Heart right ventricle (tissue), 16 donors: ENCODE results near the gene TRPV4. TPM values are rescaled to one million over a fixed set of nuclear protein-coding genes. Genes with fewer than 3 reads are reported as not detected.

Experiments used
- ATAC-seq, 8 donors: fragments of 200-7000 bp; cut with Tn5 transposase; one replicate each; pipeline ENCODE4 v1.9.1; 2020; ENCODE audit warnings: mild to moderate bottlenecking in 8 of 8, moderate library complexity in 8 of 8, moderate number of reproducible peaks in 1 of 8
- DNase-seq, 2 donors: peaks; one replicate each; pipeline ENCODE4 v3.0.0-alpha.2; 2020
- H3K27ac ChIP-seq, 10 donors: fragments of 200-600 bp; sonication (generic) in 2 of 10; one replicate each; pipeline versions ENCODE4 v1.5.0 to v1.8.0; 2020 to 2022; ENCODE audit warnings: mild to moderate bottlenecking in 3 of 10
- H3K27me3 ChIP-seq, 7 donors: fragments of 200-600 bp; one replicate each; pipeline ENCODE4 v1.8.0; 2021 to 2022; ENCODE audit warnings: mild to moderate bottlenecking in 2 of 7
- H3K36me3 ChIP-seq, 9 donors: fragments of 200-600 bp; sonication (generic) in 1 of 9; one replicate each; pipeline versions ENCODE4 v1.5.0 to v1.8.0; 2020 to 2022; ENCODE audit warnings: mild to moderate bottlenecking in 2 of 9
- H3K4me1 ChIP-seq, 9 donors: fragments of 200-600 bp; sonication (generic) in 1 of 9; one replicate each; pipeline versions ENCODE4 v1.5.0 to v1.8.0; 2020 to 2022; ENCODE audit warnings: mild to moderate bottlenecking in 4 of 9
- H3K4me3 ChIP-seq, 10 donors: fragments of 200-600 bp; sonication (generic) in 2 of 10; one replicate each; pipeline versions ENCODE4 v1.5.0 to v1.8.0; 2020 to 2022; ENCODE audit warnings: mild to moderate bottlenecking in 7 of 10, moderate library complexity in 2 of 10
- H3K9me3 ChIP-seq, 11 donors: fragments of 200-600 bp in 10 of 11; sonication (generic) in 2 of 11; one replicate each; pipeline versions ENCODE4 v1.5.0 to v1.8.0; 2013 to 2022; ENCODE audit warnings: mild to moderate bottlenecking in 2 of 11, control low read depth in 1 of 11, moderate library complexity in 1 of 11
- CTCF ChIP-seq, 9 donors: fragments of 200-600 bp; sonication (generic) in 2 of 9; IDR thresholded peaks; one replicate each; pipeline versions ENCODE4 v1.5.0 to v1.8.0; 2021 to 2022; ENCODE audit warnings: antibody characterized with exemption in 9 of 9, mild to moderate bottlenecking in 5 of 9, moderate library complexity in 1 of 9
- WGBS, 2 donors: extraction: QIAGEN DNeasy Blood & Tissue Kit; methylation state at CpG; one replicate each; pipeline ENCODE4 v1.1.7; 2013; ENCODE audit warnings: inconsistent platforms in 1 of 2; 5-methylcytosine and 5-hydroxymethylcytosine counted together
- intact Hi-C, 10 donors: fragments of 100-400 bp; cut with DNase I; formaldehyde crosslinking; loops; one replicate each; pipeline versions ENCODE4 v1.11.1 to v1.14.2; 2022
- polyA plus RNA-seq, 2 donors: library from polyadenylated mRNA; stranded (reverse); fragments of 200-250 nt; gene quantifications; one replicate each; pipeline ENCODE4 v1.2.3, GENCODE V29; 2013
- total RNA-seq, 10 donors: library from RNA; stranded (reverse); fragmentation: NEBNext Ultra II Directional in 3 of 10; extraction: Animal tissue kit (Norgen Biotek cat#: 25700) in 3 of 10; gene quantifications; one replicate each; pipeline versions ENCODE4 v1.2.1 to v1.2.4, GENCODE V29; 2021 to 2023
- donor health status: Arrhythmogenic right ventricular cardiomyopathy.
- donor health status: ischemic (EF 13 %, LVEDD 7.1; RV severe dilation, severe dysfunction).
- donor health status: healthy with polysubstance abuse.
- donor health status: DM: no; HTN: yes; CAD: no.
- donor health status: DM: no; HTN: no; CAD: no.
- donor health status: ischemic (EF 25% LVEDD 6.9; RV normal size, moderate dysfunction).
- donor health status: ischemic (EF 25% LVEDD 5.7; RV mildly dilated, moderate dysfunction).
- donor health status: healthy.
- donor health status: DM: yes; HTN: yes; CAD: no.
- donor health status: Ischemic cardiomyopathy.
- donor health status: ischemic (EF 35%, LVEDD 5.7; RV mildly dilated, moderate dysfunction).
- donor health status: nonischemic (EF 11% LVEDD 7.7; RV severe dilation, severe dysfunction).
- donor health status: DM: yes; HTN: yes; CAD: no.
- donor health status: PGD.
- donor health status: ischemic (EF 29% LVEDD 5.4; RV normal size, mild dysfunction).
- donor health status: nonischemic (EF 23%, LVEDD 6.1; RV moderate dilation, normal function).

TRPV4 gene
- total and polyA plus RNA-seq, 12 donors = 0.07 to 1.0 (median 0.28) TPM; not detected in 2

- Histone ChIP-seq H3K27ac (peak within 1 kb of the TSS in 9 of 10 donors; percentile 46 to 95 (median 87)), H3K4me3 (peak within 1 kb of the TSS; percentile 60 to 99 (median 88)), H3K27me3 (no peaks in the 10 kb centered on the region), H3K9me3 (no peaks in the 10 kb centered on the region), H3K4me1 (peaks cover 11 to 32% (median 30%) of the 10 kb centered on the region in 9 donors), H3K36me3 (no peaks in the 10 kb centered on the region)
- TF ChIP-seq CTCF (IDR thresholded peaks at IDR 0.05) = peak; percentile 26 to 87 (median 56)
- 0 to 1% methylated on average over 84 to 92 of the region's 92 CpGs for WGBS, 2 donors
- intact Hi-C loops = loop anchor here in 7 of 10 donors (1.0 to 5.0 kb wide), 4 partner anchors 75 to 453 kb away; no protein-coding TSS in a partner anchor
- DNase-seq (peak; percentile 81 to 89), ATAC-seq (peak; percentile 95 to 99 (median 96))
Observed at GRCh38 chr12:109880043-109880931, 47.1 kb upstream of the TRPV4 start, which contains the start of gene GLTP. Gene GLTP, minus strand, starts transcription at chr12:109880541. Its CDS starts 167 bp downstream, at chr12:109880374.

- 7 to 12% methylated on average over 13 of the region's 13 CpGs for WGBS, 2 donors
- H3K4me3 ChIP-seq = peak overlapping the region; percentile 50 to 99 (median 88)
- H3K27me3 ChIP-seq = no peaks in the 10 kb centered on the region
- ATAC-seq = peak in 4 of 8 donors; percentile 7 to 21 (median 20)
- H3K4me1 ChIP-seq = peaks cover 11 to 32% (median 30%) of the 10 kb centered on the region in 9 donors
- no peak for TF ChIP-seq CTCF (IDR thresholded peaks at IDR 0.05)
- H3K36me3 ChIP-seq = no peaks in the 10 kb centered on the region
- peak overlapping the region in 8 of 10 donors; percentile 83 to 95 (median 87) for H3K27ac ChIP-seq
- no peaks in the 10 kb centered on the region for H3K9me3 ChIP-seq
- no peak for DNase-seq
- intact Hi-C loops = loop anchor here (1.0 to 10.0 kb wide), 6 partner anchors 72 to 452 kb away; no protein-coding TSS in a partner anchor
Observed at GRCh38 chr12:109879351-109880042, 46.3 kb upstream of the TRPV4 start.

GRCh38 chr12:109878749-109879148 is 45.6 kb upstream of the TRPV4 start:
- no peak for TF ChIP-seq CTCF (IDR thresholded peaks at IDR 0.05)
- no peaks in the 10 kb centered on the region for H3K9me3 ChIP-seq
- peaks cover 11 to 32% (median 30%) of the 10 kb centered on the region in 9 donors for H3K4me1 ChIP-seq
- ATAC-seq (no peak), DNase-seq (no peak)
- intact Hi-C loops = loop anchor here in 4 of 10 donors (2.0 to 10.0 kb wide), 3 partner anchors 71 to 284 kb away; no protein-coding TSS in a partner anchor
- WGBS, 2 donors = 76 to 77% methylated on average over 7 of the region's 7 CpGs
- peak overlapping the region in 1 of 10 donors; percentile 95 for H3K27ac ChIP-seq
- H3K4me3 ChIP-seq = peak overlapping the region in 8 of 10 donors; percentile 63 to 99 (median 92)
- H3K27me3 ChIP-seq = no peaks in the 10 kb centered on the region
- no peaks in the 10 kb centered on the region for H3K36me3 ChIP-seq

- H3K36me3 ChIP-seq = no peaks in the 10 kb centered on the region
- H3K27ac ChIP-seq = no peak overlapping the region
- WGBS, 2 donors = 92 to 98% methylated on average over 3 of the region's 3 CpGs
- DNase-seq (no peak), ATAC-seq (no peak)
- no peaks in the 10 kb centered on the region for H3K9me3 ChIP-seq
- H3K27me3 ChIP-seq = no peaks in the 10 kb centered on the region
- TF ChIP-seq CTCF (IDR thresholded peaks at IDR 0.05) = no peak
- H3K4me3 ChIP-seq = no peak overlapping the region
- peaks cover 11 to 32% (median 30%) of the 10 kb centered on the region in 9 donors for H3K4me1 ChIP-seq
- intact Hi-C loops = loop anchor here in 4 of 10 donors (2.0 to 10.0 kb wide), 3 partner anchors 71 to 283 kb away; no protein-coding TSS in a partner anchor
Observed at GRCh38 chr12:109878247-109878625, 45.0 kb upstream of the TRPV4 start.
